Osteoblast (primary cell): ENCODE measurements around the gene LRMDA. TPM values are rescaled to one million over a fixed set of nuclear protein-coding genes. Genes with fewer than 3 reads are reported as not detected.

Source experiments
- DNase-seq: peaks from one replicate; pipeline ENCODE4 v3.0.0; 2011; ENCODE audit warnings: low spot score, mixed read lengths; ENCODE audit not compliant: insufficient read length; ENCODE audit errors: missing footprints
- H2AFZ ChIP-seq: 2 replicates; pipeline ENCODE4 v1.6.0; 2011; ENCODE audit warnings: mild to moderate bottlenecking, low read length
- H3K27ac ChIP-seq: 2 replicates; pipeline ENCODE4 v1.5.1; 2011; ENCODE audit warnings: mild to moderate bottlenecking, low read depth, low read length, moderate library complexity
- H3K27me3 ChIP-seq: 2 replicates; pipeline ENCODE4 v1.6.0; 2012; ENCODE audit warnings: mild to moderate bottlenecking, control low read depth, inconsistent platforms, low read length, moderate library complexity; ENCODE audit not compliant: insufficient read depth
- H3K36me3 ChIP-seq: 2 replicates; pipeline ENCODE4 v1.5.1; 2011; ENCODE audit warnings: mild to moderate bottlenecking, low read length, control low read depth, moderate library complexity; ENCODE audit not compliant: insufficient read depth
- H3K4me1 ChIP-seq: 2 replicates; pipeline ENCODE4 v1.5.1; 2011; ENCODE audit warnings: mild to moderate bottlenecking, low read length, control low read depth, moderate library complexity; ENCODE audit not compliant: insufficient read depth
- H3K4me2 ChIP-seq: 2 replicates; pipeline ENCODE4 v1.6.0; 2011; ENCODE audit warnings: mild to moderate bottlenecking, low read length; ENCODE audit not compliant: insufficient read depth
- H3K4me3 ChIP-seq: fragments of 200-600 bp; sonication (generic); 3 replicates; pipeline ENCODE4 v1.5.1; 2012; ENCODE audit warnings: mild to moderate bottlenecking, low read length, inconsistent platforms; ENCODE audit not compliant: insufficient read depth
- H3K79me2 ChIP-seq: 2 replicates; pipeline ENCODE4 v1.6.0; 2012; ENCODE audit warnings: mild to moderate bottlenecking, low read length, control low read depth, inconsistent platforms; ENCODE audit not compliant: insufficient read depth
- H3K9me3 ChIP-seq: 2 replicates; pipeline ENCODE4 v1.5.1; 2011; ENCODE audit warnings: low read depth, low read length, control low read depth
- H4K20me1 ChIP-seq: 2 replicates; pipeline ENCODE4 v1.6.0; 2012; ENCODE audit warnings: mild to moderate bottlenecking, low read length, control low read depth; ENCODE audit not compliant: insufficient read depth
- total RNA-seq: library from RNA; depleted of rRNA; stranded (reverse); fragments of >200 nt; gene quantifications from 2 replicates; pipeline ENCODE4 v1.2.3, GENCODE V29; 2012
- TF ChIP-seq, protein P1 (sequence below): IDR thresholded peaks from 2 replicates; pipeline ENCODE4 v1.5.1; 2011; ENCODE audit warnings: mild to moderate bottlenecking, low read depth, low read length, moderate library complexity; ENCODE audit errors: extremely low read depth

LRMDA gene
- total RNA-seq, 1 donor = 18.5 TPM

DNA sequence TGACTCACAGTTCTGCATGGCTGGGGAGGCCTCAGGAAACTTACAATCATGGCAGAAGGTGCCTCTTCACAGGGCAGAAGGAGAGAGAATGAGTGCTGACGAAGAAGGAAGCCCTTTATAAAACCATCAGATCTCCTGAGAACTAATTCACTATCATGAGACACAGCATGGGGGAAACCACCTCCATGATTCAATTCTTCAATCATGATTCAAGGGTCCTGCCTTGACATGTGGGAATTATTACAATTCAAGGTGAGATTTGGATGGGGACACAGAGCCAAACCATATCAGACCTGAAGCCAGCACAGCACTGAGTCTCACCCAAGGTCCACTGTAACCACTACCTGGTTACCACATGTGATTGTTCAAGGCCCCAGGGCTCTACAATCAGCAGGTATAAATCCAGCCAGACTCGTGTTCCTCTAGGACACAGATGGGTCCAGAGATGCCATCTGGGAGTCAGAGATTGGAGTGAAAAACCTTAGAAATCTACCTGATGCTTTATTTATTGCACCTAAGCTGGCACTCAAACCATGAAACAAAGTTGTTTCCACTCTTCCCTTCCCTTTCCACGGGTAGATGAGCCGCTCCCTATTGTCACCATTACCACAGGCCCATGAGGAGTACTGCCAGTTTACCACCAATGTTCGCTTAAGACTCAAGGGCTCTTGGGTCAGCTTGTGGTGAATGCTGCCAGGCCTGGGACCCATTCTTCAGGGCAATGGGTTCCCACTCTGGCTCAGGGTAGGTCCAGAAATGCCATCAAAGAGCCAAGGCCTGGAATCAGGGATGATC, 1061.5 kb downstream of the LRMDA start:
- peaks cover 4% of the 10 kb centered on the region for H3K9me3 ChIP-seq
- H3K4me3 ChIP-seq = no peak overlapping the region

DNA sequence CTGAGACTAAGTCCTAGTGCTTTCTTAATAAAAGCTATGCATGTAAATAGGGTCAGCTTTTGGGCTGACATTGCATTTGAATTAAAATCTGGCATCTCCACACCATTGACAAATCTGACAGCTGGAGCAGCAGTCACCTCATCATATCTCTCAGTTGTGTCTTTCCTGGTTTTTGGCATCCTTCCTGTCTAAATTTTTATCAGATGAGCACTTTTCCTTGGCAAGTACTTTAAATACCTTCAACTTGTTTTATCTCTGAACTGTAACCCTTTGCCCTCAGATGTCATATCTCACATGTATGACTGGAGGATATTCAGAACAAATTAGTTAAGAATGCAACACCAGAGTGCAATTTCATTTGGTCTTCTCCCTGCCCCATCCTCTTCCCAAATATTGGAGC, 1066.2 kb downstream of the LRMDA start:
- Histone ChIP-seq H3K79me2 (no peaks in the 10 kb centered on the region), H3K4me1 (no peaks in the 10 kb centered on the region), H3K27me3 (no peaks in the 10 kb centered on the region), H3K9me3 (no peaks in the 10 kb centered on the region), H3K4me3 (no peak overlapping the region), H3K4me2 (no peak overlapping the region), H3K27ac (no peak overlapping the region), H2AFZ (no peak overlapping the region), H4K20me1 (no peaks in the 10 kb centered on the region), H3K36me3 (no peaks in the 10 kb centered on the region)
- no peak for DNase-seq
- TF ChIP-seq, protein P1, sequence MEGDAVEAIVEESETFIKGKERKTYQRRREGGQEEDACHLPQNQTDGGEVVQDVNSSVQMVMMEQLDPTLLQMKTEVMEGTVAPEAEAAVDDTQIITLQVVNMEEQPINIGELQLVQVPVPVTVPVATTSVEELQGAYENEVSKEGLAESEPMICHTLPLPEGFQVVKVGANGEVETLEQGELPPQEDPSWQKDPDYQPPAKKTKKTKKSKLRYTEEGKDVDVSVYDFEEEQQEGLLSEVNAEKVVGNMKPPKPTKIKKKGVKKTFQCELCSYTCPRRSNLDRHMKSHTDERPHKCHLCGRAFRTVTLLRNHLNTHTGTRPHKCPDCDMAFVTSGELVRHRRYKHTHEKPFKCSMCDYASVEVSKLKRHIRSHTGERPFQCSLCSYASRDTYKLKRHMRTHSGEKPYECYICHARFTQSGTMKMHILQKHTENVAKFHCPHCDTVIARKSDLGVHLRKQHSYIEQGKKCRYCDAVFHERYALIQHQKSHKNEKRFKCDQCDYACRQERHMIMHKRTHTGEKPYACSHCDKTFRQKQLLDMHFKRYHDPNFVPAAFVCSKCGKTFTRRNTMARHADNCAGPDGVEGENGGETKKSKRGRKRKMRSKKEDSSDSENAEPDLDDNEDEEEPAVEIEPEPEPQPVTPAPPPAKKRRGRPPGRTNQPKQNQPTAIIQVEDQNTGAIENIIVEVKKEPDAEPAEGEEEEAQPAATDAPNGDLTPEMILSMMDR = no peak

More for the DNA sequence above, 1061.5 kb downstream of the LRMDA start:
- peak overlapping the region; percentile 81 for H3K27ac ChIP-seq
- no peaks in the 10 kb centered on the region for H3K36me3 ChIP-seq
- no peak overlapping the region for H3K4me2 ChIP-seq
- TF ChIP-seq, protein P1 = no peak
- no peaks in the 10 kb centered on the region for H3K27me3 ChIP-seq
- no peaks in the 10 kb centered on the region for H3K79me2 ChIP-seq
- no peaks in the 10 kb centered on the region for H4K20me1 ChIP-seq
- no peak overlapping the region for H2AFZ ChIP-seq
- no peak for DNase-seq
- H3K4me1 ChIP-seq = peaks cover 6% of the 10 kb centered on the region

DNA sequence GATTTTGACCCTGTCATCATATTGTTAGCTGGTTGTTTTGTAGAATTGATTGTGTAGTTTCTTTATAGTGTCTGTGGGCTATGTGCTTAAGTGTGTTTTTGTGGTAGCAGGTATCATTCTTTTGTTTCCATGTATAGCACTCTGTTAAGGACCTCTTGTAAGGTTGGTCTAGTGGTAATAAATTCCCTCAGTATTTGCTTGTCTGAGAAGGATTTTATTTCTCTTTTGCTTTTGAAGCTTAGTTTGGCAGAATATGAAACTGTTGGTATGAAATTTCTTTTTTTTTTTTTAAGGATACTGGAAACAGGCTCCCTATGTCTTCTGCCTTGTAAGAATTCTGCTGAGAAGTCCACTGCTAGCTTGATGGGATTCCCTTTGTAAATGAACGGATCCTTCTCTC, 1073.4 kb downstream of the LRMDA start:
- H3K27ac ChIP-seq = no peak overlapping the region

DNA sequence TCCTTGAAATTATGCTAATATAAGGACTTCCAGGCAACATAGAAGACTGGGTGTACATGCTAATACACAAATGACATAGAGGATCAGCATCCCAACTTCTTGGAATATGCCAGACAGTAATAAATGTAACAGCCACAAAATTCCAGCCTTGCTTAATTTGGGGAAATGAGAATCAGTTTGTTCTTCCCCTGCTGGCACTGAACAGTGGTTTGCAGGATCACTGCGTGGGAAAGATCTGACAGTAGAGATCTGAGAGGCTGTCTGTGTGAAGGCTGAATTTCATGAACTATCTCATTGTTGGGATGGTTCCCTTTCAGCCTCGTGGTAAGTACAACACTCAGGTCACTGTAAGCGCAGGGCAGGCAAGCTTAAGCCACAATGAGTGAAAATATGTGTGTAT, 1078.0 kb downstream of the LRMDA start:
- Histone ChIP-seq H3K27me3 (no peaks in the 10 kb centered on the region), H3K4me3 (no peak overlapping the region), H3K4me1 (peaks cover 5% of the 10 kb centered on the region), H3K36me3 (no peaks in the 10 kb centered on the region), H4K20me1 (no peaks in the 10 kb centered on the region), H2AFZ (no peak overlapping the region), H3K27ac (no peak overlapping the region), H3K4me2 (no peak overlapping the region), H3K79me2 (no peaks in the 10 kb centered on the region), H3K9me3 (no peaks in the 10 kb centered on the region)
- TF ChIP-seq, protein P1 = no peak
- peak; percentile 3 for DNase-seq

More for the DNA sequence above, 1073.4 kb downstream of the LRMDA start:
- no peaks in the 10 kb centered on the region for H3K27me3 ChIP-seq
- peaks cover 5% of the 10 kb centered on the region for H3K4me1 ChIP-seq
- no peak overlapping the region for H3K4me2 ChIP-seq
- H3K4me3 ChIP-seq = no peak overlapping the region
- TF ChIP-seq, protein P1 = no peak
- no peak overlapping the region for H2AFZ ChIP-seq
- H4K20me1 ChIP-seq = no peaks in the 10 kb centered on the region
- no peak for DNase-seq
- no peaks in the 10 kb centered on the region for H3K9me3 ChIP-seq
- no peaks in the 10 kb centered on the region for H3K36me3 ChIP-seq
- no peaks in the 10 kb centered on the region for H3K79me2 ChIP-seq
